ENCODE measurements around the gene CACNG4. TPM values are rescaled to one million over a fixed set of nuclear protein-coding genes. Genes with fewer than 3 reads are reported as not detected.

The CACNG4 gene
- total RNA-seq, 4 donors from 2014 or later: 0.44 TPM; not detected in 3

- Histone ChIP-seq H3K4me3 (no peak overlapping the region), H3K4me1 (peaks cover 0 to 28% (median 13%) of the 10 kb centered on the region in 4 donors), H3K27ac (no peak overlapping the region), H3K36me3 (no peaks in the 10 kb centered on the region), H3K27me3 (peaks cover 0 to 89% of the 10 kb centered on the region in 2 donors), H3K9me3 (no peaks in the 10 kb centered on the region)
- DNase-seq (ENCODE audit: low spot score in 2 of 2): no peak
- whole genome bisulfite sequencing, 2 donors: 73 to 76% methylated on average over 9 of the region's 9 CpGs
- TF ChIP-seq EP300 (IDR thresholded peaks at IDR 0.05) (no peak), POLR2A (IDR thresholded peaks at IDR 0.05) (no peak)
- TF ChIP-seq, protein P1, sequence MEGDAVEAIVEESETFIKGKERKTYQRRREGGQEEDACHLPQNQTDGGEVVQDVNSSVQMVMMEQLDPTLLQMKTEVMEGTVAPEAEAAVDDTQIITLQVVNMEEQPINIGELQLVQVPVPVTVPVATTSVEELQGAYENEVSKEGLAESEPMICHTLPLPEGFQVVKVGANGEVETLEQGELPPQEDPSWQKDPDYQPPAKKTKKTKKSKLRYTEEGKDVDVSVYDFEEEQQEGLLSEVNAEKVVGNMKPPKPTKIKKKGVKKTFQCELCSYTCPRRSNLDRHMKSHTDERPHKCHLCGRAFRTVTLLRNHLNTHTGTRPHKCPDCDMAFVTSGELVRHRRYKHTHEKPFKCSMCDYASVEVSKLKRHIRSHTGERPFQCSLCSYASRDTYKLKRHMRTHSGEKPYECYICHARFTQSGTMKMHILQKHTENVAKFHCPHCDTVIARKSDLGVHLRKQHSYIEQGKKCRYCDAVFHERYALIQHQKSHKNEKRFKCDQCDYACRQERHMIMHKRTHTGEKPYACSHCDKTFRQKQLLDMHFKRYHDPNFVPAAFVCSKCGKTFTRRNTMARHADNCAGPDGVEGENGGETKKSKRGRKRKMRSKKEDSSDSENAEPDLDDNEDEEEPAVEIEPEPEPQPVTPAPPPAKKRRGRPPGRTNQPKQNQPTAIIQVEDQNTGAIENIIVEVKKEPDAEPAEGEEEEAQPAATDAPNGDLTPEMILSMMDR (IDR thresholded peaks at IDR 0.05): no peak
Measured at GRCh38 chr17:66966704-66967418, 2.4 kb downstream of the CACNG4 start.

GRCh38 chr17:66967837-66968543 lies 3.5 kb downstream of the CACNG4 start:
- H3K4me3 ChIP-seq: no peak overlapping the region
- 67 to 72% methylated on average over 10 of the region's 10 CpGs for WGBS, 2 donors
- H3K36me3 ChIP-seq: no peaks in the 10 kb centered on the region
- H3K27me3 ChIP-seq: peaks cover 0 to 79% of the 10 kb centered on the region in 2 donors
- H3K27ac ChIP-seq: no peak overlapping the region
- no peak for DNase-seq (ENCODE audit: low spot score in 2 of 2)
- no peaks in the 10 kb centered on the region for H3K9me3 ChIP-seq
- H3K4me1 ChIP-seq: peaks cover 0 to 28% (median 13%) of the 10 kb centered on the region in 4 donors
- TF ChIP-seq POLR2A (IDR thresholded peaks at IDR 0.05): no peak
- no peak for TF ChIP-seq EP300 (IDR thresholded peaks at IDR 0.05)
- TF ChIP-seq, protein P1 (IDR thresholded peaks at IDR 0.05): no peak

DNA sequence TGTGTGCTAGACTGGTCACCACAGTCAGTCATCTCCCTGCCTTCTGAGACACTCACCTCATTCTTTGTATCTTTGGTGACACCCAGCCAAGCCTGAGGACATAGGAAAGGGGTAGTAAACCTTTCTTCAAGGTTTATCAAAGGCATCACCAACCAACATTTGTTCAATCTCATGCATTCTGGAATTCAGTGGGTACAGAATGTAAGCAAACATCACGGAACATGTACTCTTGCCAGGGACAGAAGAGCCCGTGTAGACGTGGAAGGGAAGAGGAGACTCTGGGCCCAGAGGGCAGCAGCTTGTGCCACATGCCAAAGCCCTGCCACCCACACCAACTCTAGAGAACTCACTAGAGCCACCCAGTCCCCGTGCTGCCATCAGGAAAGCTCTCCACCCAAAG lies 4.4 kb downstream of the CACNG4 start:
- no peak for DNase-seq (ENCODE audit: low spot score in 2 of 2)
- H3K27ac ChIP-seq: no peak overlapping the region
- no peak overlapping the region for H3K4me3 ChIP-seq
- TF ChIP-seq POLR2A (IDR thresholded peaks at IDR 0.05) (no peak), EP300 (IDR thresholded peaks at IDR 0.05) (no peak)
- TF ChIP-seq, protein P1 (IDR thresholded peaks at IDR 0.05): no peak
- H3K27me3 ChIP-seq: peaks cover 0 to 70% of the 10 kb centered on the region in 2 donors
- H3K4me1 ChIP-seq: peaks cover 0 to 21% (median 13%) of the 10 kb centered on the region in 4 donors
- H3K9me3 ChIP-seq: no peaks in the 10 kb centered on the region
- no peaks in the 10 kb centered on the region for H3K36me3 ChIP-seq
- 77 to 85% methylated on average over 4 of the region's 4 CpGs for WGBS, 2 donors

DNA sequence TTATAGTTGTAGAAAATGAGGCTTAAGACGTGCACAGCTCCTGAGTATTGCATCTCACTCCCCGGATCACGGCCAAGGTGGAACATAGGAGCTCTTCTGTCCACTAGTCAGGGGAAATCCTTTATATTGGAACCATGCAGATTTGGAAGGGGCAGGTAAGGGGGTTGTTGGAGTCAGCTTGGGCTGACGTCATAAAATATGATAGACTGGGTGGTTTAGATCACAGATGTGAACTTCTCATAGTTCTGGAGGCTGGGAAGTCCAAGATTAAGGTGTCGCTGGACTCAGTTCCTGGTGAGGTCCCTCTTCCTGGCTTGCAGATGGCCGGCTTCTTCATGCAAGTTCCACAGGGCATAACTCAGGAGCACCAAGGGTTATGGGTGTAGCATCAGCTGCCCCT lies 5.6 kb downstream of the CACNG4 start:
- peaks cover 0 to 72% of the 10 kb centered on the region in 2 donors for H3K27me3 ChIP-seq

More for the DNA sequence above, 5.6 kb downstream of the CACNG4 start:
- DNase-seq (ENCODE audit: low spot score in 2 of 2): no peak
- TF ChIP-seq EP300 (IDR thresholded peaks at IDR 0.05) (no peak), POLR2A (IDR thresholded peaks at IDR 0.05) (no peak)
- TF ChIP-seq, protein P1 (IDR thresholded peaks at IDR 0.05): no peak
- Histone ChIP-seq H3K4me1 (peaks cover 0 to 12% (median 9%) of the 10 kb centered on the region in 4 donors), H3K4me3 (no peak overlapping the region), H3K9me3 (no peaks in the 10 kb centered on the region), H3K27ac (no peak overlapping the region), H3K36me3 (no peaks in the 10 kb centered on the region)
- 88% methylated on average over 6 of the region's 6 CpGs for WGBS, 2 donors
